Epidermal melanocyte (primary cell): ENCODE data around the gene BRI3.
A peak's percentile ranks its signal among the peaks of the same experiment; 100 is the strongest.

Experiments used
- DNase-seq: peaks from one replicate; pipeline ENCODE4 v3.0.0; 2011; ENCODE audit warnings: low spot score; ENCODE audit not compliant: insufficient read length

BRI3 gene

GRCh38 chr7:98286701-98287485, 5.4 kb downstream of the BRI3 start:
- no peak for DNase-seq

GRCh38 chr7:98287486-98287959, 6.0 kb downstream of the BRI3 start:
- no peak for DNase-seq

GRCh38 chr7:98288064-98288823, 6.8 kb downstream of the BRI3 start:
- DNase-seq = no peak

DNA sequence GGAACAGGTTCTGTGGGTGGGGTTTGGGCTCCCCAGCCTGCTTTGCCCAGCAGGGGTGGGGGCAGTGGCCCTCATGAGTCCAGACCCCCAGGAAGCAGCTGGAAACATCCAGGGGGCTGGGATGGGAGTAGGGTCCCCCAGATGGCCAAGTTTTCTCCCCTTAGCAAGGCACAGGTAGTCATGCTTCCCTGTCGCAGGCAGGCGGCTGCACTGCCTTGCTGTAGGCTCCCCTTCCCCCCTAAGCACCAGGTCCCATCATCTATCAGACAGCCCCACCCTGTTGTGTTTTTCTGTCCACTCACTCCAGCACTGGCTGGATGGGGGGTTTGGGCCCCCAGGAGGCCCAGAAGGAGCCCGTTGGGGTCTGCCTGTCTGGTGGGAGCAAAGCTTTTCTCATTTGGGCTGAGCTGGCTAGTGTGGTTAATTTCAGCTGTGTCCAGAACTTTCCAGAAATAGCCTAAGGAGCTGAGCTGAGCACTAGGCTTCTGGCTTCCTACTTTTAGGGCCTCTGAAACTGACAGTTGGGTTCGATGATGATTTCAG, 7.9 kb downstream of the BRI3 start:
- no peak for DNase-seq

GRCh38 chr7:98291717-98292116, 10.2 kb downstream of the BRI3 start:
- no peak for DNase-seq

DNA sequence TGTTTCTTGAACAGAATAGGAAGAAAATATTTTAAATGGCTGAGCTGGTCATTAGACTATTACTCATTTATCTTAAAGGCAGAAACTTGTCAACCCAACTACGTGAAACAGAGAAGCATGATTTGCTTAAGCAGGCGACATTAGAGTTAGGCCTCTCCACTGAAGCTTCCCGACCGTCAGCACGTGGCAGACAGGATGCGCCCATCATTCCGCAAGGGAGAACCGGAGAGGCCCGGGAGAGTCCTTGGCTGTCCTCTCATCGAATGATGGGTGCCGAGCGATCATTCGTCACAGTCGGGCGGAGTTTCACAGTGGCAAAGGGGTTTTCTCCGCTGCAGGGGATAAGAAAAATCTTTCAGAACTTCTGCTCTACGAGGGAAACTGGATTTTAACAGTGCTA, 11.8 kb downstream of the BRI3 start:
- no peak for DNase-seq

DNA sequence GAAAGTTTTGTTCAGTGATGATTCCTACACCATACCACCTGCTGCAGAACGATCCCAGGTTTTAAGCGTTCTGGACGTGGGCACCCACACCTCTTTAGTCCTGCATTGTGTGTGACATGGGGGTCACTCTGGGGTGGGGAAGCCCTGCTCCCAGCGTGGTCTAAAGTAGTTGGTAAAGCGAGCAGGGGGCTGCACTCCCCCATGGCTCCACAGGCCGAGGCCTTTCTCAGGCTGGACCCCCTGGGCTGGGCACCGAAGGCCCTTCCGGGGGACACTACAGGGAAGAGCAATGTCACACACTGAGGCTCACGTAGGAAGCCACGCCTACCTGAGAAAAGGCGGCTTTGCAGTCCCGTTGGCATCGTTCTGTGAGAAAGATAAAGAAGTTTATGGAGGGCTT, 12.3 kb downstream of the BRI3 start:
- DNase-seq = no peak

DNA sequence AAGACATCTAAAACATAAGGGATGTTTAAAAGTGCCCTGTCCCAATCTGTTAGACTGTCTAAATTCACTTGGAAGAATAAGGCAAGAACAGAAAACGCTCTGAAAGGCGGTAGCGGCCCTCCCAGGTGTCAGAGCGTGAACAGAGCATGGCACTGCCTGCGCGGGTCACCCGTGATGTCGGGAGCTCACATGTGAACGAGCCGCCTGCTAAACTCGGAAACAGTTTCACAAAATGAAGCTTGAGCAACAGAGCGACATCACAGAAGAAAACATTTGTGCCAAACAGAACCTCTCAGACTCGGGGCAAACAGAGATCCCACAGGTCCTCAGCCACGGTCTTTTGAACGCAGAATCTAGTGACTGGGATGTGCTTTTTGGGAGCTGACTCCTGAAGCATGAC, 12.8 kb downstream of the BRI3 start:
- DNase-seq = no peak

DNA sequence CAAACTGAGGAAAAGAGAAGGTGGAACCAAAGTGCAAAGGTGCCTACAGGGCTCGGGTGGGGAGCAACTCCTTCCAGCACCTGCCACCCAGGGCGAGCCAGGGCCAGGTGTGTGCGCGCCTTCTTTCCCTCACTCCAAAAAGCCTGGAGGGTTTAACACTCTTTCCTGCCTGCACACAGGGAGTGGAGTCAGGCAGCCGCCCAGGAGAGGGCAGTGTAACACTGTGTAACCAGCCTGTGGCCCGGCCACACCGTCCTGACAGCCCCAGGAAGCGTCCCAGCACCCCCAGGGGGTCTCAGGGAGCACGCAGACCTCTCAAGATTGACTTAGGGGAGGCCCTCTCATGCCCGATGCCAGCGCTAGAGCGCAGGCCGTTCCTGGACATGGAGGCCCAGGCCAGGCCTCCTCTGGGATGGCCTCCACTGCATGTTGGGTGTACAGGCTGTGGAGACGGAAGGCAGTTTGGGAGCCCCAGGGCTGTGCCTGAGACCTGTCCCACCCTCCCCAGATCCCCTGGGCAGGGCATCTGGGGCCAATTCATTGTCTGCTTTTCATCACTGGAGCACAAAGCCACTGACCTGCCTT, 13.4 kb downstream of the BRI3 start:
- peak; percentile 79 for DNase-seq

DNA sequence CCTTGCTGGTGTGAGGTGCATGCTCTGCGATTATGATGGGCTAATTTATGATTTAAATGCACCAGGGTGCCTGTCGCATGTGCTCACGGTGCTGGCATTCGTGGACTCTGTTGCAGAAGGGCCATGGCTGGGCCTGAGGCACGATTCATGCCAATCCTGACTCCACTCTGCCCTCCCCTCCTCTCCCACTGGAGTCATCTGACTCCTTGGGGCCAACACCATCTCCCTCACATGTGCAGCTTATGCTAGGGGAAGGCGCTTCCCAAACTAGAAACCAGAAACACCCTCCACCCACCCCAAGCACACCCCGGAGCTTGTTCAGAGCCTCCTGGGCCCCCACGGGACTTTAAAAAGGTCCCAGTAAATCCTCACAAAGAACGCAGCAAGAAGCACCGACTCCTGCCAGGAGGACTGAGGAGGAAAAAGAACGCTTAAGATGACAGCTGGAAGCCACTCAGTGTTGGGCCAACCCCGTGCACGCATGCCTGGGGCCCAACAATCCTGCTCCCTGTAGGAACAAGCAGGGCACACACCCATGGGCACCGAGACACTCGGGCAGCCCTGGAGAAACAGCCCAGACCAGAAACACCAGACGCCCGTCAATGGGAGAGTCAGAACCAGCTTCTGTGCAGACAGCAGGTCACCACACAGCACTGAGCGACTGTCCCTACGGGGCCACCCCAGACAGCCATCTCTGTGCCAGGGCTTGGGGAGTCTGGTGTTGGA, 14.1 kb downstream of the BRI3 start:
- peak; percentile 72 for DNase-seq

DNA sequence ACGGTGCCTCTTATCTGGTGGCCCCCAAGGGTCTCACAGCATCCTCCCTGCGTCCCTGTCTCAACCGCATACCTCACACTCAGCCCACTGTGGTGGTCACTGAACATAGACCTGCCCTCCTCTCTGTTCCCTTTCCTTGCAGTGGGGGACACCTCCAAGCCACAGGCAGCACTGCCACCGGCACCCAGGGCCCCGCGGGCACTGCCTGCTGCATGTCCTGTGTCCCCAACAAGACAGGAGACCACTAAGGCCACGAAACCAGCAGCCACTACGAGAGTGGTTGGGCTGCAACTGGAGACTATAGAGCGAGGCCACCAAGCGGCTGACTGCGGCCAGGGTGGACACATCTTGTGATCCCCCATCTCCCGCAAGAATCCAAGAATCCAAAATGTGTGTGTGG, 15.3 kb downstream of the BRI3 start:
- no peak for DNase-seq

GRCh38 chr7:98297626-98298286, 16.3 kb downstream of the BRI3 start:
- no peak for DNase-seq

DNA sequence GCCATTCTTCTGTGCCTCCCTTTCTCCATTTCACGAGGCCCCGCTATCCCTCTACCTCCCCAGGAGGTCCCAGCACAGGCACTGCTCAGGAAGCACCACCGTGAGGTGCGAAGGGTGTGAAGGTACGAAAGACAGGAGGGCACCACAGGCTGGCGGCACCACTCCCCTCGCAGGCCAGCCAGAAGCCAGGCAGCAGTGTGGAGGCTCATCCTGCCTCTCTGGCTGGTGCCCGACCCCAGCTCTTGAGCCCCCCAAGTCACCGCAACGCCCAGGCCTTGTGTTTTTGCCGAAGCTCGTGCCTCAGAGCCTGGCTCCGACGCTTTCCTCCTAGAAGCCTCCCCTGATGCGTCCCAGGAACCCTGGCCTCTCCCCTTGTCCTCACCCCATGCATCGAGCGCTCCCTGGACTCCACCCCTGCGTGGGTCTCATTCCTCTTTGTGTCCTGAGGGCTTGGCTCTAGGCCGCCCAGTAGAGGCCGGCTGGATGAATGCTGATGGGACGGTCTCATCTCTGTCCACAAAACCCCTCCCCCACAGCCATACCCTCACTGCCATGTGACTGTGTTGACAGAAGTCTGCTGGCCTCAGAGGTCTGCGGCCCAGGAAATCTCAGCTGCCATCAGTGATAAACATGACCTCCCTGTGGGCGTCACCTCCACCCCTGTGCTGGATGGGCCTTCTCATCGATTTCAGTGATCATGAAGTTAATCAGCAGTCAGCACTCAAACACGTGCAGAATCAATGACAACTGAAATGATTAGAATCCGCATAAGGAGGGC, 19.3 kb downstream of the BRI3 start:
- no peak for DNase-seq

DNA sequence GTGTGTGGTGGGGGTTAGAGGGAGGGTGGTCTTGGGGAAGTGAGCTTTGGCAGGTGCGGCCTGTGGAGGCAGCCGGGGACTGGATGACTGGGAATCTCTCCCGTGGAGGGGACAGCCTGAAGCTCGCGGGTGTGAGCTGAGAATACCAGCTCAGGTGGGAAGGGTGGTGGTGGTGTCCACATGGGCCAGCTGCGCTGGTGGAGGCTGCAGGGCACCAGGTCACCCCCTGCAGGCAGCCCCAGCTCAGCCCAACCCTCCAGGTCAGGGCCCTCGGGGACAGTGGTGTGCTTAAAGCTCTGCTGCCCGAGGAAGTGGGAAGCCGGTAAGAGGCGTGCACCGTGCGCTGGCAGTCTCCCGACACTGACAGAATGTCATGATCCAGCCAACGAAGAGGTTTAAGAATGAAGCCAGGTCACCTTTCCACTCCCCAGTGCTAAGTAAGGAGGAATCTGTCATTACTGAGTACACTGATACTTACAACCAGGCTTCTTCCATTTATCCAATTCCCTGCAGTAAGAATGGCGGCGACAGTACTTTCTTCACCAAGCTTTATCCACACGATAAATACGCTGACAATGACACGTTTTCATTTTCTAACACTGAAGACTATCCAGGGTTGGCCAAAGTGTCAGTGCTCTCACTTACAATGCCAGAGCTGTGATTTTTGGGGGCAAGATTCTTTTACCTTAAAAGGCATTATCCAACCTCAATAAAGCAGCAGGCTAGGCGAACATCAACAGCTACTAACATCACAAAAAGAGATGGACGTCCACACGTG, 20.4 kb downstream of the BRI3 start:
- DNase-seq = no peak

DNA sequence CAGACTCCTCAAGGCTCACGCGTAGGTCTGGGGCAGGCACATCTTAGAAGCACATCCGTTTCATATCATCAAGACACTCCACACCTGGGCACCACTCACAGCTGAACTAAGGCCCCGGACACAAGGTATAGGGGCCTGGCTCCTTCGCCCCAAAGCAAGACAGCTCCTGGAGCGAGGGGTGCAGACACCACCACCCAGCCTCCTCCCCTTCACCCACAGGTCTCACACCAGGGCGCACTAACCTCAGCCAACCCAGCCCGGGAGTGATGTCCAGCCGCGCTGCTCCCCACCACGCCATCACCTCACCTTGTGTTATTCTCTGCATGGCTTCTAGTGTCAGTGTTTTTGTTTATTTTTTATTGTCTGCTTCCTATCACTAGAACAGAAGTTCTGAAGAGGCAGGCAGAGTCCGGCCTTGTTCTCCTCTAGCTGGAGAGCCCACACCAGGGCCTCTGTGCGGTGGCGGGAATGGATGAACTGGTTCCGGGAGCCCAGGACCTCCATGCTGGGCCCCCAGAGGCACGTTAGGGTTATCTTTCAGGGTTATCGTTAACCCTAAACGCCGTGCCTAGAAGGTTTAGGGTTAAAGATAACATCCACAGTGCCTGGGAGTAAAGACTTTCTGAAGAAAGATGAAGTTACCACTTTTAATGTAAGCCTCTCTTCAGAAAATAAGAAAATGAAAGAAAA, 21.8 kb downstream of the BRI3 start:
- DNase-seq = no peak

- no peak for DNase-seq
Measured at GRCh38 chr7:98303906-98304305, 22.4 kb downstream of the BRI3 start.

DNA sequence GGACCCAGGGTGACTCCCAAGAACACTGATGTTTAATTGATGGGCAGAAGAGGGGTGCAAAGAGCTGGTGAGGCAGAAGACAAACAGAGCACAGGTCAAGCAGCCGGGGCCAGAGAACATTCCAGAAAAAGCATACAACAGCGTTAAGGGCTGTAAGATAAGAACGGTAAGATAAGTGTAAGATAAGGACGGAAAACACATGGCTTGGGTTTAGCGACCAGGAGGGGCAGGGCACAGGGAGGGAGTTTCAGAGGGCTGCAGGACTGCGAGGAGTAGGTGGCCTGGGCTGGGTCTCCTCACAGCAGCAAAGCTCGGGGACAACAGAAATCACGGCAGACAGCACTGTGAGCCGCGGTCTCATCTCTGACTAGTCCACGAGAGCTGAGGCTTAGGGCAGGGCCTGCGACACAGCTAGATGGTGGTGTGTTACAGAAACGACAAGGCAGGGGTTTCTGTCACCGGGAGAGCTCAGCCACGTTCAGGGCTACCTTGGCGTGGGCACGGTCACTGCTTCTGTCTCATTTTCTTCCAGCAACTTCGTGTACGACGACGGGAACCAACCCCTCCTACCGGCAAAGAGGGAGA, 24.6 kb downstream of the BRI3 start:
- DNase-seq = no peak

- no peak for DNase-seq
Measured at GRCh38 chr7:98307971-98308466, 26.5 kb downstream of the BRI3 start.
